ENCODE measurements around the gene FOLR1.

The FOLR1 gene

GRCh38 chr11:72236774-72237111 is 44.8 kb downstream of the FOLR1 start:
- no peak for DNase-seq

DNA sequence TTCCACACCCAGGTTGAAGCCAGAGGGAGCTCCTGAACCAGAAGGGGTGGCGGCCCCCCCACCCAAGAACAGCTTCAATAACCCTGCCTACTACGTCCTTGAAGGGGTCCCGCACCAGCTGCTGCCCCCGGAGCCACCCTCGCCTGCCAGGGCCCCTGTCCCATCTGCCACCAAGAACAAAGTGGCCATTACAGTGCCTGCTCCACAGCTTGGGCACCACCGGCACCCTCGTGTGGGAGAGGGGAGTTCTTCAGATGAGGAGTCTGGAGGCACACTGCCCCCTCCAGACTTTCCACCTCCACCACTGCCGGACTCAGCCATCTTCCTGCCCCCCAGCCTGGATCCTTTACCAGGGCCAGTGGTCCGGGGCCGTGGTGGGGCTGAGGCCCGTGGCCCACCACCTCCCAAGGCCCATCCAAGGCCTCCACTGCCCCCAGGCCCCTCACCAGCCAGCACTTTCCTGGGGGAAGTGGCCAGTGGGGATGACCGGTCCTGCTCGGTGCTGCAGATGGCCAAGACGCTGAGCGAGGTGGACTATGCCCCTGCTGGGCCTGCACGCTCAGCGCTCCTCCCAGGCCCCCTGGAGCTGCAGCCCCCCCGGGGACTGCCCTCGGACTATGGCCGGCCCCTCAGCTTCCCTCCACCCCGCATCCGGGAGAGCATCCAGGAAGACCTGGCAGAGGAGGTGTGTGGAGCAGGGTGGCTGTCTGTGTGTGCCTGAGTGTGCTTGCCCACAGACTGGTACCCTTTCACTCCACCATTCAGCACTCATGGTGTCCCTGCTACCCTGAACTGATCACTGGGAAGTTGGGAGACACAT is 45.4 kb downstream of the FOLR1 start:
- no peak for DNase-seq

- peak; percentile 60 for DNase-seq
Observed at GRCh38 chr11:72238040-72238450, 46.1 kb downstream of the FOLR1 start.

DNA sequence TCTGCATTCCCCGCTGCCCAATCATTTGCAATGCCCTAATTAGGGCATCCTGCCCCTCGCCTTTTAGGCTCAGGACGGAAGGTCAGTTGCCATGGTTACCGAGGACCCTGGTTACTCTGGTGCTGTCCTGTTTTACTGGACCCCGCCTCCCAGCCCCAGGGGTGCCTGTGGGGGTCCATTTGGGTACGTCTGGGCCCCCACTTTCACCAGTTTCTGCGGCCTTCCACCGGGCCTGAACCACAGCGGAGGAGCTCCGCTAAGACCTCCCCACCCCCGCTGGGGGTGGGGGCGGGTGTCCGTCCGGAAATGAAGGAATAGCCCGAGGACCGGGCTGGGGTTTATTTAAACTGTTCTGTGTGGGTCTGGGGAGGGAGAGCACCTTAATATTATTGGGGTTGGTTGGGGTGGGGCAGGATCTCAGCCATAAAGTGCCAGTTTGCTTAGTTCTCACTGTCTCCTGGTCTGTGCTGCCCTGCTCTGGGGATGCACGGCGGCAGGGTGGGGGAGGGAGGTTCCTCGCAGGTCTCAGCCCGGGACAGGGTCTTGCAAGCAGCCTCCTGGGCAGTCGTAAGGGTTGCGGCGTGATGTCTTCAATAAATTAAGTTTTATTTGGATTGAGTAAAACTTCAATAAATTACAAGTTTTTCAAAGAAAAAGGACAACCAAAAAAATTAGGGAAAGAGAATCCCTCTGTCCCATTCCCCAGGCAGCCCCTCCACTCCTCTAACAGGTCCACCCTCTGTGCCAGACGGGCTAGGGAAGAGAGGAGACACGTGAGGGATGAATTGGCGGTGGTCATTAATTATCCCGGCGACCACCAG is 46.8 kb downstream of the FOLR1 start:
- no peak for DNase-seq

GRCh38 chr11:72239313-72239848 is 47.4 kb downstream of the FOLR1 start:
- peak; percentile 78 for DNase-seq

GRCh38 chr11:72239849-72240460 is 48.0 kb downstream of the FOLR1 start:
- no peak for DNase-seq

GRCh38 chr11:72240461-72241290 is 48.7 kb downstream of the FOLR1 start:
- no peak for DNase-seq

- no peak for DNase-seq
Observed at GRCh38 chr11:72241291-72241781, 49.4 kb downstream of the FOLR1 start.

GRCh38 chr11:72242141-72242540 is 50.2 kb downstream of the FOLR1 start:
- no peak for DNase-seq

GRCh38 chr11:72243173-72244059 is 51.5 kb downstream of the FOLR1 start:
- no peak for DNase-seq

GRCh38 chr11:72244060-72244360 is 52.1 kb downstream of the FOLR1 start, which contains the start of gene PHOX2A:
PHOX2A (minus strand) TSS chr11:72244176; CDS start chr11:72244004, 172 bp downstream.
- DNase-seq, result no peak

DNA sequence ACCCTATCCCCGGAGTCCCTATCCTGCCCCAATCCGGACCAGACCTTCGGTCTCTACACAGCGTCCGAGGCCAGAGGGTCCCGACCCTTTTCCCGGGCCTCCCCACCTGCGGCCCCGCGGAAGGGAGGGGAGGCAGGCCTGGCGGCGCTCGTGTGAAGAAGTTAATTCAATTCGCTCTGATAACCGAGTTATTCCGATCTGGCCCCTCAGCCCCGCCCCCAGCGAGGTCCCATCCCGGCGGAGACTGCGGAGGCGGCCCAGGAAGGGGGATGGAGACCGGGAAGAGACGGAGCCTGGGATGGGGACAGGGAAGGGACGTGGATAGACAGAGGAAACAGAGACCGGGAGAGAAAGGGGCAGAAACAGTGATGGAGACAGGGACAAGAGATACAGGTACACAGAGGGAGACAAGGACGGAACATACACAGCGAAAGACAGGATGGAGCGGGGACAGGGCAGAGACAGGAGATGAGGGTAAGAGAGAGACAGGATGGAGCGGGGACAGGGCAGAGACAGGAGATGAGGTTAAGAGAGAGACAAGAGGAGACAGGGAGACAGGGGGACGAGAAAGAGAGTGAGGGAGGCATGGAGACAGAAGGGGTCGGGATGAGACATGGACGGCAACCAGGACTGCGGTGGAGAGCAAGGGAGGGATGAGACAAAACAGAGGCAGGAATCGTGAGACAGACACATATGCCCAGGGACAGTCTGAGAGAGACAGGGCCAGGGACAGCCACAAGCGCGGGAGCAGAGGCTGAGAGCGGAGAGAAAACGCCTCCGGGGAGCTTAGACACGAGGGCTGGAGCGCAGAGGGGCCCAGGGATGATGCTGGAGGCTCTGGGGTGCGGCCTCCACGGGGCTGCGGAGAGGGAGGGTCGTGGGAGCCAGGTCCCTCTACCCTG is 52.7 kb downstream of the FOLR1 start:
- no peak for DNase-seq

DNA sequence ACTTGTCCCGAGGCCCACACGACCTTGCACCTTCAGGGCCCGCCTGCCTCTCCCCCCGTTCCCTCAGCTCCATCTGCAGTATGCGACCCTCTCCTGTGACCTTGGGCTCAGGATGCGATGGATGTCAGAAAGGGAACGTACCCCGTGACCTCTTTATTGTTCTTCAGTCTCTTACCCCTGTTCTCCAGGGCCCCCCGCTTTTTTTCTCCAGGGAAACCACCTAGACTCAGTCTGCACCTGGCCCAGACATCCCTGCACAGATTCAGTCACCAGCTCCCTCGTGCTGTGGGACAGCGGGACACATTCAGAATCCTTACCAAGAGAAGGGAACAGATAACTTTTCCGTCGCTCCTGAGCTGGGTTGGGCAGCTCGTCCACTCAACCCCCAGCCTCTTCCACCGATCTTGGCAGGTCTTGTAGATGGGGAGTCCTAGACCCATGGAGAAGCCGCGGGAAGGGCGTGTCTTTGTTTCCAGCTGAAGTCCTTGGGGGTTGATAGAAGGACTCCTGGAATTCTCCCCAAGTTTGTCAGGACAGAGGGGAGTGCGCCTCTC is 53.4 kb downstream of the FOLR1 start:
- DNase-seq, result no peak

Measured in EL (cell line).